ENCODE results near the gene MTX2. TPM values are rescaled to one million over a fixed set of nuclear protein-coding genes. Genes with fewer than 3 reads are reported as not detected.

MTX2 gene
- total RNA-seq, 1 experiment from 2014 or later: 30.8 TPM

GRCh38 chr2:176330612-176331011, 61.4 kb downstream of the MTX2 start:
- no peak overlapping the region for H3K27ac ChIP-seq (ENCODE audit: insufficient read length, low read depth, low read length)
- no peak overlapping the region for H2BK12ac ChIP-seq (ENCODE audit: insufficient read length, low read depth, low read length)
- no peaks in the 10 kb centered on the region for H3K79me1 ChIP-seq (ENCODE audit: insufficient read depth, low read depth, low read length, poor library complexity, severe bottlenecking)
- no peak overlapping the region for H3T11ph ChIP-seq (ENCODE audit: low read length)
- no peak overlapping the region for H2AFZ ChIP-seq (ENCODE audit: low read length)
- H2BK15ac ChIP-seq (ENCODE audit: low read depth, low read length): no peak overlapping the region
- no peak overlapping the region for H3K23ac ChIP-seq (ENCODE audit: insufficient read length, low read depth, low read length)
- Mint-ChIP-seq H3K4me3 (no peak overlapping the region), H3K27ac (no peak overlapping the region), H3K27me3 (ENCODE audit: low read depth) (no peaks in the 10 kb centered on the region), H3K4me1 (peaks cover 19 to 20% of the 10 kb centered on the region in 2 experiments), H3K9me3 (no peaks in the 10 kb centered on the region), H3K36me3 (ENCODE audit: insufficient read depth in 1 of 3, low read depth in 3 of 3) (peaks cover 2 to 6% (median 3%) of the 10 kb centered on the region in 3 experiments; a peak in 4 of 7 replicates)
- no peak overlapping the region for H3K18ac ChIP-seq (ENCODE audit: insufficient read length, low read depth, low read length)
- TF ChIP-seq CTCF (conservative IDR thresholded peaks at IDR 0.05): no peak
- no peak overlapping the region for H3K14ac ChIP-seq (ENCODE audit: insufficient read depth, low read length)
- H4K91ac ChIP-seq (ENCODE audit: insufficient read length, low read depth, low read length): no peak overlapping the region
- no peak overlapping the region for H2BK120ac ChIP-seq (ENCODE audit: low read depth, low read length, poor library complexity, severe bottlenecking)
- H2AK5ac ChIP-seq (ENCODE audit: insufficient read length, low read length): no peak overlapping the region
- H3K56ac ChIP-seq (ENCODE audit: insufficient read length, low read depth, low read length): no peak overlapping the region
- no peaks in the 10 kb centered on the region for H3K9me3 ChIP-seq (ENCODE audit: control insufficient read depth, low read depth, low read length)
- no peaks in the 10 kb centered on the region for H3K4me1 ChIP-seq (ENCODE audit: insufficient read depth, low read length)
- no peaks in the 10 kb centered on the region for H3K79me2 ChIP-seq (ENCODE audit: insufficient read depth, low read length)
- no CpG with 5 or more reads among the region's 1 CpG for WGBS (ENCODE audit: extremely low coverage, insufficient read length, low lambda C conversion rate)
- H3K23me2 ChIP-seq (ENCODE audit: insufficient read length, low read depth, low read length, poor library complexity, severe bottlenecking): no peaks in the 10 kb centered on the region
- no peak for DNase-seq
- no peak overlapping the region for H3K4me2 ChIP-seq (ENCODE audit: insufficient read depth, insufficient read length, low read length)
- no peak overlapping the region for H2BK20ac ChIP-seq (ENCODE audit: low read depth, low read length, poor library complexity, severe bottlenecking)
- no peak overlapping the region for H3K9ac ChIP-seq (ENCODE audit: extremely low read depth, insufficient read length, low read length)
- H3K4ac ChIP-seq (ENCODE audit: low read depth, low read length): no peak overlapping the region
- no peak overlapping the region for H4K5ac ChIP-seq (ENCODE audit: insufficient read length, low read depth, low read length)
- H4K20me1 ChIP-seq (ENCODE audit: control insufficient read depth, insufficient read depth, insufficient read length): no peaks in the 10 kb centered on the region
- H3K27me3 ChIP-seq (ENCODE audit: insufficient read depth, low read length): no peaks in the 10 kb centered on the region
- H4K8ac ChIP-seq (replicated peaks; ENCODE audit: insufficient read length, low read depth, low read length): no peak overlapping the region
- H2BK5ac ChIP-seq (ENCODE audit: insufficient read length, low read length): no peak overlapping the region
